ENCODE results near the gene CCDC7.
"Not testable (repeated sequence)": the region's sequence is repeated elsewhere in the genome, so short reads cannot be mapped to it uniquely, and the experiment has no call there.

Gene CCDC7

DNA sequence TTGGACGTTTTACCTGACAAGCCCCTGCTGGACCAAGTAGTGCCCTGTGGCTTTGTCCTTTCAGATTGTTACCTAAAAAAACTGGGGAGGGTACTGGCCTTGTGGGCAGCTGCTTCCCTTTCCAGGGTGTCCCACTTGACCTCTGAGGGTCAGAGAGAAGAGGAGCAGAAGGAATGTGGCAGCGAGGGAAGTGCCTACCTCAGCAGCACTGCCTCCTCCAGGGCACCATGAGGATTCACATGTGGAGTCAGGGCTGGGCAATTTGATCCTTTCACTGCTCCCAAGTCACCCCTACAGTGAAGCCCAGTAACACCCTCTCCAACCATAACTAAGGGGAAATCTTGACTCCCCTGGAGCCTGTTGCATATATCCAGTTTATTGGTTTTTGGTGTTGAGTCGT is 447.5 kb downstream of the CCDC7 start:
- Histone ChIP-seq H3K9me3 (replicated peaks in 1 of 2; ENCODE audit: control insufficient read depth in 2 of 2, insufficient read depth in 1 of 2, low read depth in 1 of 2, low read length in 2 of 2) (peaks cover 0 to 2% of the 10 kb centered on the region in 2 donors), H2BK120ac (ENCODE audit: low read depth, low read length) (no peak overlapping the region), H2BK5ac (ENCODE audit: low read length) (no peak overlapping the region), H3K27ac (replicated peaks; ENCODE audit: low read length) (no peak overlapping the region), H3K23ac (ENCODE audit: low read depth, low read length, poor library complexity) (peak overlapping the region; percentile 6), H4K8ac (ENCODE audit: low read depth, low read length) (no peak overlapping the region), H4K91ac (ENCODE audit: low read depth, low read length, poor library complexity) (no peak overlapping the region), H2BK12ac (ENCODE audit: low read length) (no peak overlapping the region), H3K36me3 (replicated peaks in 1 of 2; ENCODE audit: control insufficient read depth in 2 of 2, insufficient read depth in 2 of 2, low read length in 2 of 2) (peaks cover 0 to 32% of the 10 kb centered on the region in 2 donors), H2AK5ac (ENCODE audit: low read depth, low read length) (no peak overlapping the region), H3K18ac (ENCODE audit: low read length) (no peak overlapping the region), H3K14ac (ENCODE audit: low read length) (no peak overlapping the region), H3K27me3 (ENCODE audit: control insufficient read depth in 3 of 3, insufficient read depth in 3 of 3, low read depth in 1 of 3, low read length in 3 of 3) (no peaks in the 10 kb centered on the region), H3K4me3 (ENCODE audit: low read length in 2 of 2) (no peak overlapping the region), H3K4me1 (ENCODE audit: control insufficient read depth in 2 of 2, insufficient read depth in 1 of 2, low read depth in 1 of 2, low read length in 2 of 2) (no peaks in the 10 kb centered on the region), H2AFZ (ENCODE audit: low read length) (no peak overlapping the region), H3K4ac (ENCODE audit: low read length) (no peak overlapping the region), H2BK15ac (ENCODE audit: low read length) (no peak overlapping the region), H3K4me2 (ENCODE audit: insufficient read depth, low read length, poor library complexity, severe bottlenecking) (no peak overlapping the region), H3K79me1 (ENCODE audit: low read depth, low read length) (no peaks in the 10 kb centered on the region), H3K9ac (ENCODE audit: low read depth, low read length, poor library complexity) (no peak overlapping the region)
- no CpG with 5 or more reads among the region's 3 CpGs for WGBS, 2 donors (ENCODE audit: extremely low coverage in 2 of 2, insufficient read length in 2 of 2, insufficient replicate concordance in 1 of 2)
- no peak for DNase-seq (ENCODE audit: low spot score)

DNA sequence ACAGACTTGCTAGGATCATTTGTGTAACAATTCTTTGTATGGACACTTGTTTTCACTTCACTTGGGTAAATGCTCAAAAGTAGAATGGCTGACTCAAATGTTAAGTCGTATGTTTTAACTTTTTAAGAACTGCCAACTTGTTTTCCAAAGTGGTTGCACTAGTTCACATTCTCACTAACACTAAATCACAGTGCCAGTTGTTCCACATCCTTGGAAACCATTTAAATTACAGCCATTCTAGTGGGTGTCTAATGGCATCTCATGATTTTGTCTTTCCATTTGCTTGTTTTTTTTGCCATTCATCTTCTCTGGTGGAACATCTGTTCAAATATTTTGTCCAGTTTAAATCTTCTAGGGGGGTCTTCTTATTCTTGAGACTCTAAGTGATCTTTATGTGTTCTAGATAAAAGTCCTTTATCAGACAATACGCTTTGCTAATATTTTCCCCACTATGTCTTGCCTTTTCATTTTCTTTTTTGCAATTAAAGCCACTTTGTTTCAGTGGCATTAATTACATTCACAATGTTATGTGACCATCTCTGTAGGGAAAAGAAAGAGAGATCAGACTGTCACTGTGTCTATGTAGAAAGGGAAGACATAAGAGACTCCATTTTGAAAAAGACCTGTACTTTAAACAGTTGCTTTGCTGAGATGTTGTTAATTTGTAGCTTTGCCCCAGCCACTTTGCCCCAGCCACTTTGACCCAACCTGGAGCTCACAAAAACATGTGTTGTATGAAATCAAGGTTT is 448.1 kb downstream of the CCDC7 start:
- WGBS, 2 donors (ENCODE audit: extremely low coverage in 2 of 2, insufficient read length in 2 of 2, insufficient replicate concordance in 1 of 2), result no CpG with 5 or more reads among the region's 2 CpGs
- Histone ChIP-seq H2BK12ac (ENCODE audit: low read length) (no peak overlapping the region), H3K14ac (ENCODE audit: low read length) (no peak overlapping the region), H3K9ac (ENCODE audit: low read depth, low read length, poor library complexity) (no peak overlapping the region), H3K27ac (replicated peaks; ENCODE audit: low read length) (no peak overlapping the region), H2BK120ac (ENCODE audit: low read depth, low read length) (no peak overlapping the region), H3K36me3 (replicated peaks in 1 of 2; ENCODE audit: control insufficient read depth in 2 of 2, insufficient read depth in 2 of 2, low read length in 2 of 2) (peaks cover 0 to 39% of the 10 kb centered on the region in 2 donors), H3K27me3 (ENCODE audit: control insufficient read depth in 3 of 3, insufficient read depth in 3 of 3, low read depth in 1 of 3, low read length in 3 of 3) (no peaks in the 10 kb centered on the region), H4K8ac (ENCODE audit: low read depth, low read length) (no peak overlapping the region), H3K4me1 (ENCODE audit: control insufficient read depth in 2 of 2, insufficient read depth in 1 of 2, low read depth in 1 of 2, low read length in 2 of 2) (no peaks in the 10 kb centered on the region), H3K9me3 (replicated peaks in 1 of 2; ENCODE audit: control insufficient read depth in 2 of 2, insufficient read depth in 1 of 2, low read depth in 1 of 2, low read length in 2 of 2) (peaks cover 0 to 2% of the 10 kb centered on the region in 2 donors), H2BK15ac (ENCODE audit: low read length) (no peak overlapping the region), H2AFZ (ENCODE audit: low read length) (no peak overlapping the region), H3K79me1 (ENCODE audit: low read depth, low read length) (no peaks in the 10 kb centered on the region), H4K91ac (ENCODE audit: low read depth, low read length, poor library complexity) (no peak overlapping the region), H3K4me2 (ENCODE audit: insufficient read depth, low read length, poor library complexity, severe bottlenecking) (no peak overlapping the region), H2AK5ac (ENCODE audit: low read depth, low read length) (no peak overlapping the region), H3K23ac (ENCODE audit: low read depth, low read length, poor library complexity) (no peak overlapping the region), H3K18ac (ENCODE audit: low read length) (no peak overlapping the region), H3K4me3 (ENCODE audit: low read length in 2 of 2) (no peak overlapping the region), H3K4ac (ENCODE audit: low read length) (no peak overlapping the region), H2BK5ac (ENCODE audit: low read length) (no peak overlapping the region)
- no peak for DNase-seq (ENCODE audit: low spot score)

DNA sequence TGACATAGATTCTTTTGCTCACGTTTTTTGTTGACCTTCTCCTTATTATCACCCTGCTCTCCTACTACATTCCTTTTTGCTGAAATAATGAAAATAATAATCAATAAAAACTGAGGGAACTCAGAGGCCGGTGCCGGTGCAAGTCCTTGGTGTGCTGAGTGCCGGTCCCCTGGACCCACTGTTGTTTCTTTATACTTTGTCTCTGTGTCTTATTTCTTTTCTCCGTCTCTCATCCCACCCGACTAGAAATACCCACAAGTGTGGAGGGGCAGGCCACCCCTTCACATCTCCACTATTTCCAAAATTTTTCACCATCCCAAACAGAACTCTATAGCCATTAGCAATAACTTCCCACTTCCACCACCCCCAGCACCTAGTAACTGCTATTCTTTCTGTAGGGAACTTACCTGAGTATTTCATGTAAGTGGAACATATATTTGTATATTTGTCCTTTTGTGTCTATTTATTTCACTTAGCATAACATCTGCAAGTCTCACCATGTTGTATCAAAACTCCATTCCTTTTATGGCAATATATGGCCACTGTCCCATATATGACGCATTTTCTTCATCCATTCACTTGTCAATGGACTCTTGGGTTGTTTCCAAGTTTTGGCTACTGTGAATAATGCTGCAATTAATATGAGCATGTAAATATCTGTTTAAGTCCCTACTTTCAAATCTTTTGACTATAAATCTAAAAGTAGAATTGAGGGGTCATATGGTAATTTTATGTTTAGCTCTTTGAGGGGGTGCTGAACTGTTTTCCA is 449.4 kb downstream of the CCDC7 start:
- not testable (repeated sequence) for H3K27me3 ChIP-seq (ENCODE audit: control insufficient read depth in 3 of 3, insufficient read depth in 3 of 3, low read depth in 1 of 3, low read length in 3 of 3); H2BK12ac ChIP-seq (ENCODE audit: low read length); H4K8ac ChIP-seq (ENCODE audit: low read depth, low read length); H3K27ac ChIP-seq (replicated peaks; ENCODE audit: low read length); H3K18ac ChIP-seq (ENCODE audit: low read length); H2BK5ac ChIP-seq (ENCODE audit: low read length); H3K9ac ChIP-seq (ENCODE audit: low read depth, low read length, poor library complexity); H2BK120ac ChIP-seq (ENCODE audit: low read depth, low read length); DNase-seq (ENCODE audit: low spot score); H4K91ac ChIP-seq (ENCODE audit: low read depth, low read length, poor library complexity); H3K4me1 ChIP-seq (ENCODE audit: control insufficient read depth in 2 of 2, insufficient read depth in 1 of 2, low read depth in 1 of 2, low read length in 2 of 2); H3K4me3 ChIP-seq (ENCODE audit: low read length in 2 of 2); H2AFZ ChIP-seq (ENCODE audit: low read length); H3K4me2 ChIP-seq (ENCODE audit: insufficient read depth, low read length, poor library complexity, severe bottlenecking); H2BK15ac ChIP-seq (ENCODE audit: low read length); H3K14ac ChIP-seq (ENCODE audit: low read length); H3K23ac ChIP-seq (ENCODE audit: low read depth, low read length, poor library complexity); H3K4ac ChIP-seq (ENCODE audit: low read length); H3K79me1 ChIP-seq (ENCODE audit: low read depth, low read length); H2AK5ac ChIP-seq (ENCODE audit: low read depth, low read length); H3K9me3 ChIP-seq (replicated peaks in 1 of 2; ENCODE audit: control insufficient read depth in 2 of 2, insufficient read depth in 1 of 2, low read depth in 1 of 2, low read length in 2 of 2)
- WGBS, 2 donors (ENCODE audit: extremely low coverage in 2 of 2, insufficient read length in 2 of 2, insufficient replicate concordance in 1 of 2), result no CpG with 5 or more reads among the region's 7 CpGs
- H3K36me3 ChIP-seq (replicated peaks in 1 of 2; ENCODE audit: control insufficient read depth in 2 of 2, insufficient read depth in 2 of 2, low read length in 2 of 2), result peaks cover 0 to 50% of the 10 kb centered on the region in 2 donors

DNA sequence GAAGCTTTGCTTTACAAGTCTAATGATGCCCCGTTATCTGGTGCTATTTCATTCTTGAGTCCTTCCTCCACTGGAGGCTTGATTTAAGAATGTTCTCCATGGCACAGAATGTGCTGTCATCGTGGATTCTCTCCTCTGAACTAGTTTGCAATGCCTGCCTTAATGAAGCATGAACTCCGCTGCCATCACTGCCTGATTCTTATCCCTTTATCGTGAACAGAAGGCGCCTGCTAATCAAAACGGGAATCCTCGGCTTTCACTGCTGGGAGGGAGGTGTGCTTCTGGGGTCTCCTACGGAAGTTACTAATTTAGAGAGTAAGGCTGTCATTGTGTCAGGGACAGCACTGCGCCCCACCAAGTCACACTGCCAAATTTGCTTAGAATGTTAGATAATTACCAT is 455.9 kb downstream of the CCDC7 start:
- H3K36me3 ChIP-seq (replicated peaks in 1 of 2; ENCODE audit: control insufficient read depth in 2 of 2, insufficient read depth in 2 of 2, low read length in 2 of 2), result peaks cover 5 to 90% of the 10 kb centered on the region in 2 donors
- H2BK15ac ChIP-seq (ENCODE audit: low read length), result no peak overlapping the region
- no peak overlapping the region for H3K4ac ChIP-seq (ENCODE audit: low read length)
- H3K14ac ChIP-seq (ENCODE audit: low read length), result no peak overlapping the region
- H3K4me2 ChIP-seq (ENCODE audit: insufficient read depth, low read length, poor library complexity, severe bottlenecking), result no peak overlapping the region
- no peaks in the 10 kb centered on the region for H3K4me1 ChIP-seq (ENCODE audit: control insufficient read depth in 2 of 2, insufficient read depth in 1 of 2, low read depth in 1 of 2, low read length in 2 of 2)
- no peak overlapping the region for H2BK120ac ChIP-seq (ENCODE audit: low read depth, low read length)
- no peaks in the 10 kb centered on the region for H3K79me1 ChIP-seq (ENCODE audit: low read depth, low read length)
- no CpG with 5 or more reads among the region's 9 CpGs for WGBS, 2 donors (ENCODE audit: extremely low coverage in 2 of 2, insufficient read length in 2 of 2, insufficient replicate concordance in 1 of 2)
- H3K9me3 ChIP-seq (replicated peaks in 1 of 2; ENCODE audit: control insufficient read depth in 2 of 2, insufficient read depth in 1 of 2, low read depth in 1 of 2, low read length in 2 of 2), result peaks cover 0 to 2% of the 10 kb centered on the region in 2 donors
- H2BK12ac ChIP-seq (ENCODE audit: low read length), result no peak overlapping the region
- no peak overlapping the region for H3K18ac ChIP-seq (ENCODE audit: low read length)
- no peak overlapping the region for H4K8ac ChIP-seq (ENCODE audit: low read depth, low read length)
- H3K27ac ChIP-seq (replicated peaks; ENCODE audit: low read length), result no peak overlapping the region
- DNase-seq (ENCODE audit: low spot score), result no peak
- no peak overlapping the region for H2AFZ ChIP-seq (ENCODE audit: low read length)
- no peak overlapping the region for H3K23ac ChIP-seq (ENCODE audit: low read depth, low read length, poor library complexity)
- no peak overlapping the region for H3K9ac ChIP-seq (ENCODE audit: low read depth, low read length, poor library complexity)
- no peaks in the 10 kb centered on the region for H3K27me3 ChIP-seq (ENCODE audit: control insufficient read depth in 3 of 3, insufficient read depth in 3 of 3, low read depth in 1 of 3, low read length in 3 of 3)
- no peak overlapping the region for H2AK5ac ChIP-seq (ENCODE audit: low read depth, low read length)
- H4K91ac ChIP-seq (ENCODE audit: low read depth, low read length, poor library complexity), result no peak overlapping the region
- no peak overlapping the region for H2BK5ac ChIP-seq (ENCODE audit: low read length)
- H3K4me3 ChIP-seq (ENCODE audit: low read length in 2 of 2), result no peak overlapping the region
